ENCODE measurements around the gene TPT1.
"Not testable (repeated sequence)": the region's sequence is repeated elsewhere in the genome, so short reads cannot be mapped to it uniquely, and the experiment has no call there.

TPT1 gene

DNA sequence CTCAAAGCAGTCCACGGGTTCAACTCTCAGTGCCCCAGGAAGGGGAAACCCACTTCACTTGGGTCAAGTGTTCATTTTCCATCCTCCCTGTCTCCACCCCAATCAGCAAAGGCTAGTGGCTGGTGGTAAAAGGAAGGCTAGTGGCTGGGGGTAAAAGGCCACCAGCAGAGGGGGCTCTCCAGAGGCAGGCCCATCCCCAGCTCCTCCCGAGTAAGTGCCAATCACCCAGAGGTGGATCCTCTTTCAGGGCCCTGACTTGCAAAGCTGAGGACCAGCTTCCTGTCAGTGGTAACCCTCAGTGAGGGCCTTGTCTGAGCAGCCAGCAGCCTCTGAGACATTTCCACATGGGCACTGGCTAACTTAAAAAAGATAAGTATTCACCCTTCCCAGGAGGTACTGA lies 22.0 kb upstream of the TPT1 start:
- H3K4me1 ChIP-seq (ENCODE audit: control insufficient read depth, insufficient read depth, low read length), result no peaks in the 10 kb centered on the region
- no peak overlapping the region for H3K9ac ChIP-seq (ENCODE audit: low read length)
- H3K36me3 ChIP-seq (ENCODE audit: control insufficient read depth, insufficient read depth, low read length), result peaks cover 3% of the 10 kb centered on the region
- H3K27me3 ChIP-seq (ENCODE audit: control insufficient read depth, insufficient read depth, low read length), result no peaks in the 10 kb centered on the region
- no peak overlapping the region for H3K27ac ChIP-seq (ENCODE audit: low read depth, low read length)
- H3K4me3 ChIP-seq (ENCODE audit: low read length), result no peak overlapping the region

DNA sequence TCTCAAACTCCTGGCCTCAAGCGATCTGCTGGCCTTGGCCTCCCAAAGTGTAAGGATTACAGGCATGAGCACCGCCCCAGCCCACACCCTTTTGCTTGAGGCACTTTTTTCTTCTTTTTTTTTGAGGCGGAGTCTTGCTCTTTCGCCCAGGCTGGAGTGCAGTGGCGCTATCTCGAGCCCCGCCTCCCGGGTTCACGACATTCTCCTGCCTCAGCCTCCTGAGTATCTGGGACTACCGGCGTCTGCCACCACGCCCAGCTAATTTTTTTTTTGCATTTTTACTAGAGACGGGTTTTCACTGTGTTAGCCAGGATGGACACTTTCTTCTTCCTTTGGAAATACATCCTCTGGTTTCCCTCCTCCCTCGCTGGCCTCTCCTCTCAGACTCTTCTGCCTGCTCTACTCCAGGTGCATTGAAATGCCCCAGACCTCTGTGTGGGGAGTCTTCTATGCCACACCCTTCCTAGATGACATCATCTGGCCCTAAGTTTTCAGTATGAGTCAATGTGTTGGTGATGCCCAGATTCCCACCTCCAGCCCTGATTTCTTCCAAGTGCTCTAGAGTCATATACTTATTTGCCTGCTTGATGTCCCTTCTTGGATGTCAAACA lies 20.7 kb upstream of the TPT1 start:
- Histone ChIP-seq H3K4me1 (ENCODE audit: control insufficient read depth, insufficient read depth, low read length) (no peaks in the 10 kb centered on the region), H3K36me3 (ENCODE audit: control insufficient read depth, insufficient read depth, low read length) (peaks cover 8% of the 10 kb centered on the region), H3K4me3 (ENCODE audit: low read length) (no peak overlapping the region), H3K9ac (ENCODE audit: low read length) (no peak overlapping the region), H3K27ac (ENCODE audit: low read depth, low read length) (no peak overlapping the region), H3K27me3 (ENCODE audit: control insufficient read depth, insufficient read depth, low read length) (no peaks in the 10 kb centered on the region)

DNA sequence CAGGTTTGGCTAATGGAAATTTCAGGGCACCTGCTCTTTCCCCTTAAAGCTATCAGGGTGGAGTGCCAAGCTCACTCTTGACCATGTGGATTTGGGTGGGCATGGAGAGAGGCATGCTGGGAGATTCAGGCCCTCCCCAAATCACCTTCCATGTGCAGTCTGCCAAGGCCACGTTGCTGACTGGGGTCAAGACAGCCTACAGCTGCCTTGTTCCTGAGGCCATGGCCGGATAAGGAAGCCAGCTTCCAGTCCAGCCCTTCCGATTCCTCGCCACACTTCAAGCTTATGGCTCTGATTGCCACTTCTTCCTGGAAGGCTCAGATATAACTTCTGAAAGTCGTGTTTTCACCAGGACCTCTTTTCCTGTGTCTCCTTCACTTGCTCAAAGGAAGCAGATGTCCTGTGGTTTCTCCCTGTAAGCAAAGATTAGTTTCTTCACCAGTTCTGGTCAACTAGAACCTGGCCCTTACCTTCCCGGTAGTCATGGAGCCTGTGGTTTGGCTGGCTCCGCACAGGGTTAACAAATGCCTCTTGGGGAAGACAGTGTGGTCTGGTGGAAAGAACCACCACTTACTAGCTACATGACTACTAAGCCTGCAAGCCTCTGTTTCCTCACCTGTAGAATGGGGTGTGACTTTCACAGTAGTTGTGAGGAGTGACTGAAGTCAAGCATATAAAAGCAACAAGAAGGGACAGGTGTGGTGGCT lies 16.1 kb upstream of the TPT1 start:
- H3K27me3 ChIP-seq (ENCODE audit: control insufficient read depth, insufficient read depth, low read length), result no peaks in the 10 kb centered on the region
- no peaks in the 10 kb centered on the region for H3K4me1 ChIP-seq (ENCODE audit: control insufficient read depth, insufficient read depth, low read length)
- no peak overlapping the region for H3K27ac ChIP-seq (ENCODE audit: low read depth, low read length)
- peaks cover 4% of the 10 kb centered on the region for H3K36me3 ChIP-seq (ENCODE audit: control insufficient read depth, insufficient read depth, low read length)
- no peak overlapping the region for H3K4me3 ChIP-seq (ENCODE audit: low read length)
- no peak overlapping the region for H3K9ac ChIP-seq (ENCODE audit: low read length)

DNA sequence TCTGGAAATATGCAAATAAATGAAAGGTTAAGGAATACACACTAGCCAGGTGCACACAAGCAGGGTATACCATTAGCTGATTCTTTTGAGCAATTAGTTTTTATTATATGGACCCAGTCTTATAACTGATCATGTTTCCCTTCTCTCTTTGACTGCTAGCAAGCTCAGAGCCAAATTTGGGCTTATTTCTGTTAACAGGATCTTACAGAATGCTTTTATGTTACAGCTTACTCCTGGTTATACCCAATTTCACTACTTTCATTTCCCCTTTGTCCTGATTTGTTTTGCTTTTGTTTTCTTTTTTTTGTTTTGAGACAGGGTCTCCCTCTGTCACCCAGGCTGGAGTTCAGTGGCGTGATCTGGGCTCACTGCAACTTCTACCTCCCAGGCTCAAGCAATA lies 12.9 kb upstream of the TPT1 start:
- peaks cover 8% of the 10 kb centered on the region for H3K36me3 ChIP-seq (ENCODE audit: control insufficient read depth, insufficient read depth, low read length)
- H3K9ac ChIP-seq (ENCODE audit: low read length), result no peak overlapping the region
- no peak overlapping the region for H3K27ac ChIP-seq (ENCODE audit: low read depth, low read length)
- H3K27me3 ChIP-seq (ENCODE audit: control insufficient read depth, insufficient read depth, low read length), result no peaks in the 10 kb centered on the region
- no peaks in the 10 kb centered on the region for H3K4me1 ChIP-seq (ENCODE audit: control insufficient read depth, insufficient read depth, low read length)
- H3K4me3 ChIP-seq (ENCODE audit: low read length), result no peak overlapping the region

DNA sequence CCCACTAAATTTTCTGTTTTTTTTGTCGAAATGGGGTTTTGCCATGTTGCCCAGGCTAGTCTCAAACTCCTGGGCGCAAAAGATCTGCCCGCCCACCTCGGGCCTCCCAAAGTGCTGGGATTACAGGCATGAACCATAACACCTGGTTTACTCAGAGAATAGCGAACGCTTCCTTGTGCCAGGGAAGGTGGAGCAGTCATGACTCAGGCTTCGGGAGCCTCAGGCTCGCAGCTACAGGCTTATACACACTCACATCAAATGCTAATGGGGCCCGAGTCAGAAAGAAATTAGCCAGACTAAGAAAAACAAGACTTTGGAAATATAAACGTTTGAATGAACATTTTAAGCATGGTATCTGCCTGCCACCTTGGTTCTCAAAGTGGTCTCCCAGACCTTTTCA lies 11.0 kb upstream of the TPT1 start:
- H3K4me3 ChIP-seq (ENCODE audit: low read length), result no peak overlapping the region
- H3K27ac ChIP-seq (ENCODE audit: low read depth, low read length), result no peak overlapping the region
- H3K4me1 ChIP-seq (ENCODE audit: control insufficient read depth, insufficient read depth, low read length), result no peaks in the 10 kb centered on the region
- no peak overlapping the region for H3K9ac ChIP-seq (ENCODE audit: low read length)
- H3K36me3 ChIP-seq (ENCODE audit: control insufficient read depth, insufficient read depth, low read length), result peaks cover 6% of the 10 kb centered on the region
- H3K27me3 ChIP-seq (ENCODE audit: control insufficient read depth, insufficient read depth, low read length), result no peaks in the 10 kb centered on the region

GRCh38 chr13:45350152-45350551 lies 9.2 kb upstream of the TPT1 start:
- H3K4me3 ChIP-seq (ENCODE audit: low read length), result no peak overlapping the region
- no peak overlapping the region for H3K9ac ChIP-seq (ENCODE audit: low read length)
- no peaks in the 10 kb centered on the region for H3K4me1 ChIP-seq (ENCODE audit: control insufficient read depth, insufficient read depth, low read length)
- H3K27me3 ChIP-seq (ENCODE audit: control insufficient read depth, insufficient read depth, low read length), result no peaks in the 10 kb centered on the region
- H3K36me3 ChIP-seq (ENCODE audit: control insufficient read depth, insufficient read depth, low read length), result peaks cover 6% of the 10 kb centered on the region
- H3K27ac ChIP-seq (ENCODE audit: low read depth, low read length), result no peak overlapping the region

- no peaks in the 10 kb centered on the region for H3K4me1 ChIP-seq (ENCODE audit: control insufficient read depth, insufficient read depth, low read length)
- no peaks in the 10 kb centered on the region for H3K27me3 ChIP-seq (ENCODE audit: control insufficient read depth, insufficient read depth, low read length)
- H3K27ac ChIP-seq (ENCODE audit: low read depth, low read length), result no peak overlapping the region
- H3K9ac ChIP-seq (ENCODE audit: low read length), result no peak overlapping the region
- peaks cover 8% of the 10 kb centered on the region for H3K36me3 ChIP-seq (ENCODE audit: control insufficient read depth, insufficient read depth, low read length)
- no peak overlapping the region for H3K4me3 ChIP-seq (ENCODE audit: low read length)
These were observed 8.5 kb upstream of the TPT1 start for GRCh38 chr13:45349438-45349837.

- peaks cover 10% of the 10 kb centered on the region for H3K4me1 ChIP-seq (ENCODE audit: control insufficient read depth, insufficient read depth, low read length)
- not testable (repeated sequence) for H3K27ac ChIP-seq (ENCODE audit: low read depth, low read length); H3K4me3 ChIP-seq (ENCODE audit: low read length); H3K36me3 ChIP-seq (ENCODE audit: control insufficient read depth, insufficient read depth, low read length); H3K9ac ChIP-seq (ENCODE audit: low read length); H3K27me3 ChIP-seq (ENCODE audit: control insufficient read depth, insufficient read depth, low read length)
These were observed 3.1 kb upstream of the TPT1 start for GRCh38 chr13:45344064-45344463.

DNA sequence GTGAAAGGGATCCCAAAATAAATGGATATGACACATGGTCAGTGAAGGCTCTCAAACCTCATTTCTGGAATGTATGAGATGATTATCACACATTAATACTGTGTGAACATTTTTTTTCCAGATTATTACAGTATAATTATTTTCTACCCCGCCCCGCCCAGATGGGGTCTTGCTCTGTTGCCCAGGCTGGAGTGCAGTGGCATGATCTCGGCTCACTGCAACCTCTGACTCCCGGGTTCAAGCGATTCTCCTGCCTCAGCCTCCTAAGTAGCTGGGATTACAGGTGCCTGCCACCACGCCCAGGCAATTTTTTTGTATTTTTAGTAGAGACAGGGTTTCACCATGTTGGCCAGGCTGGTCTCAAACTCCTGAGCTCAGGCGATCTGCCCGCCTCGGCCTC lies 2.1 kb upstream of the TPT1 start:
- not testable (repeated sequence) for H3K27ac ChIP-seq (ENCODE audit: low read depth, low read length); H3K9ac ChIP-seq (ENCODE audit: low read length)
- H3K36me3 ChIP-seq (ENCODE audit: control insufficient read depth, insufficient read depth, low read length), result peaks cover 12% of the 10 kb centered on the region

GRCh38 chr13:45342668-45343067 lies 1.7 kb upstream of the TPT1 start:
- Histone ChIP-seq H3K4me1 (ENCODE audit: control insufficient read depth, insufficient read depth, low read length) (peaks cover 16% of the 10 kb centered on the region), H3K36me3 (ENCODE audit: control insufficient read depth, insufficient read depth, low read length) (peaks cover 16% of the 10 kb centered on the region), H3K4me3 (ENCODE audit: low read length) (peak overlapping the region; percentile 91)
- H3K9ac ChIP-seq (ENCODE audit: low read length); H3K27me3 ChIP-seq (ENCODE audit: control insufficient read depth, insufficient read depth, low read length); H3K27ac ChIP-seq (ENCODE audit: low read depth, low read length): not testable (repeated sequence)

More for the DNA sequence above, 2.1 kb upstream of the TPT1 start:
- H3K4me1 ChIP-seq (ENCODE audit: control insufficient read depth, insufficient read depth, low read length), result peaks cover 16% of the 10 kb centered on the region
- H3K4me3 ChIP-seq (ENCODE audit: low read length); H3K27me3 ChIP-seq (ENCODE audit: control insufficient read depth, insufficient read depth, low read length): not testable (repeated sequence)

GRCh38 chr13:45341799-45342500 lies 967 bp upstream of the TPT1 start:
- Histone ChIP-seq H3K4me1 (ENCODE audit: control insufficient read depth, insufficient read depth, low read length) (peaks cover 16% of the 10 kb centered on the region), H3K27me3 (ENCODE audit: control insufficient read depth, insufficient read depth, low read length) (no peaks in the 10 kb centered on the region), H3K27ac (ENCODE audit: low read depth, low read length) (peak overlapping the region; percentile 99), H3K4me3 (ENCODE audit: low read length) (peak overlapping the region; percentile 91), H3K36me3 (ENCODE audit: control insufficient read depth, insufficient read depth, low read length) (peaks cover 19% of the 10 kb centered on the region), H3K9ac (ENCODE audit: low read length) (peak overlapping the region; percentile 69)

- peaks cover 16% of the 10 kb centered on the region for H3K4me1 ChIP-seq (ENCODE audit: control insufficient read depth, insufficient read depth, low read length)
These were observed 455 bp downstream of the TPT1 start for GRCh38 chr13:45340422-45341033.

More at GRCh38 chr13:45340422-45341033, 455 bp downstream of the TPT1 start:
- H3K36me3 ChIP-seq (ENCODE audit: control insufficient read depth, insufficient read depth, low read length), result peaks cover 29% of the 10 kb centered on the region
- H3K9ac ChIP-seq (ENCODE audit: low read length), result peak overlapping the region; percentile 95
- peak overlapping the region; percentile 99 for H3K27ac ChIP-seq (ENCODE audit: low read depth, low read length)
- H3K4me3 ChIP-seq (ENCODE audit: low read length), result peak overlapping the region; percentile 91
- H3K27me3 ChIP-seq (ENCODE audit: control insufficient read depth, insufficient read depth, low read length), result no peaks in the 10 kb centered on the region
